ENCODE data around the gene KRT39. TPM values are rescaled to one million over a fixed set of nuclear protein-coding genes. Genes with fewer than 3 reads are reported as not detected.
"Not testable (repeated sequence)": the region's sequence is repeated elsewhere in the genome, so short reads cannot be mapped to it uniquely, and the experiment has no call there.

The KRT39 gene
- total RNA-seq, 4 donors from 2014 or later = not detected

- no peak for ATAC-seq (ENCODE audit: low FRiP score)
- TF ChIP-seq, protein P1, sequence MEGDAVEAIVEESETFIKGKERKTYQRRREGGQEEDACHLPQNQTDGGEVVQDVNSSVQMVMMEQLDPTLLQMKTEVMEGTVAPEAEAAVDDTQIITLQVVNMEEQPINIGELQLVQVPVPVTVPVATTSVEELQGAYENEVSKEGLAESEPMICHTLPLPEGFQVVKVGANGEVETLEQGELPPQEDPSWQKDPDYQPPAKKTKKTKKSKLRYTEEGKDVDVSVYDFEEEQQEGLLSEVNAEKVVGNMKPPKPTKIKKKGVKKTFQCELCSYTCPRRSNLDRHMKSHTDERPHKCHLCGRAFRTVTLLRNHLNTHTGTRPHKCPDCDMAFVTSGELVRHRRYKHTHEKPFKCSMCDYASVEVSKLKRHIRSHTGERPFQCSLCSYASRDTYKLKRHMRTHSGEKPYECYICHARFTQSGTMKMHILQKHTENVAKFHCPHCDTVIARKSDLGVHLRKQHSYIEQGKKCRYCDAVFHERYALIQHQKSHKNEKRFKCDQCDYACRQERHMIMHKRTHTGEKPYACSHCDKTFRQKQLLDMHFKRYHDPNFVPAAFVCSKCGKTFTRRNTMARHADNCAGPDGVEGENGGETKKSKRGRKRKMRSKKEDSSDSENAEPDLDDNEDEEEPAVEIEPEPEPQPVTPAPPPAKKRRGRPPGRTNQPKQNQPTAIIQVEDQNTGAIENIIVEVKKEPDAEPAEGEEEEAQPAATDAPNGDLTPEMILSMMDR (IDR thresholded peaks at IDR 0.05) = no peak
- DNase-seq (ENCODE audit: low spot score) = no peak
Observed at GRCh38 chr17:40921026-40921425, 45.7 kb downstream of the KRT39 start.

DNA sequence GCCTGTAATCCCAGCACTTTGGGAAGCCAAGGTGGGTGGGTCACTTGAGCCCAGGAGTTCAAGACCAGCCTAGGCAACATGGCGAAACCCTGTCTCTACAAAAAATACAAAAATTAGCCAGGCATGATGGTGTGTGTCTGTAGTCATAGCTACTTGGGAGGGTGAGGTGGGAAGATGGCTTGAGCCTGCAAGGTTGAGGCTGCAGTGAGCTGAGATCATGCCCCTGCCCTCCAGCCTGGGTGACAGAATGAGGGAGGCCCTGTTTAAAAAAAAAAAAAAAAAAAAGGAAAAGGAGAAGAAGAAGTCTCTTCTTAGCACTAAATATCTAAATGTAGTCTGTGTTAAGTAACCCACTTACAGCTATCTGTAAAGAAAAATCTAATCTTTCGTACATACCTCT, 49.6 kb downstream of the KRT39 start:
- ATAC-seq (ENCODE audit: low FRiP score); DNase-seq (ENCODE audit: low spot score): not testable (repeated sequence)

DNA sequence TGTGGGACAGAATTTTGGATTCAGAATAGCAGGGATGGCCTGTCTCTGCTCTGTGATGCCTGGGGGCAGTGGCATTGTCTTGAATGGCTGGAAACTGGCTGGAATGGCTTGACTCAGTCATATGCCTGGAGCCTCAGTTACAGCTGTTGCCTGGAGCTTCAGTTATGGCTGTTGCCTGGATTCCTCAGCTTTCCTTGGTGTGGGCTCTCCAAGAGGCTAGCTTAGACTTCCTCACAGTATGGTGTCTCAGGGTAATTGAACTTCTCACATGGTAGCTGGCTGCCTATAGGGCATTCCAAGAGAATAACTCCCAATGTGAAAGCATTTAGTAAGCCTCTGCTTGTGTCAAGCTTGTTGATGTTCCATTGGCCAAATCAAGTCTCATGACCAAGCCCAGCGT, 50.4 kb downstream of the KRT39 start:
- TF ChIP-seq, protein P1 (IDR thresholded peaks at IDR 0.05) = no peak
- DNase-seq (ENCODE audit: low spot score) = no peak
- ATAC-seq (ENCODE audit: low FRiP score) = no peak

DNA sequence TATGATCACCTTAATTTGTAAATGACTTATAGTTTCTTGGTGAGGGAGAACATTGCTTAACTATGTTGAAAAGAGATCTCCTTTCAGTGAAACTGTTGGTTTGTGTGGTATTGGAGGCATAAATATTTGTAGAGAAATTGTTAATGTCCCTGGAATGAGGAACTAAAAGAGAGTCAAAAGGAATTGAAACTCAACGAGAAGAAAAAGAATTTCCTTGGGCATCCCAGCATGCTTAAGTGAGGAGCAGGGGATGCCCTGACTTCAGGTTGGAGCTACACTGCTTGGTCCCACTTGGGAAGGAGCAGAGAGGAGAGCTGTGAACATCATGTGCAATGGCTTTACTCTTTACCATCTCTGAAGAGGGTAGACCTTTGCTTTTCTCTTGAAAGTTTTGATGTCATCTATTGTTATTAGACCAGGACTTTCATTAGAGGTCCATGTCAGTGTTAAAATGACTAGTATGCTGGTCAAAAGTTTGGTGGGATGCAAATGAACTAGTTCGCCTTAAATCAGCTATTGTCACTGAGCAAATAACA, 51.0 kb downstream of the KRT39 start:
- ATAC-seq (ENCODE audit: low FRiP score) (no peak), DNase-seq (ENCODE audit: low spot score) (no peak)
- TF ChIP-seq, protein P1 (IDR thresholded peaks at IDR 0.05) = no peak

DNA sequence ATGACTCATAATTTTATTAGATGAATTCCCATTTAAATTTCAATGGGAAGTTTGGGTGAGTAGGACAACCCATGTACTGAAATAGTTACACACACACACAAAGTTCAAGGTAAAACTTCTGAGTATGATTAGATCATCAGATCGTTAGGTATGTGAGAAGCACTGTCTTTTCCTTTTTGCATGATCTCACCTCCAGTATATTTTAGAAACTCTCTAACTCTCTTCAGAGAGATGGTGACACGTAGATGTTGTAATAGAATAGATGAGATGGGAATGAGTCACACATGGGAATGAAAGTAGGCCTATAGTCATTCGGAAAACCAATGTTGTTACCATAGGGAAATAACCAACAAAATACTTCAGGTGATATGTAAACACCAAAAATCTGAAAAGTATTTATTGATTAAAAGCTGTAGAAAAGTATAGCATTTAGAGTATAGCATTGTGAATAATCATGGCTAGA, 51.5 kb downstream of the KRT39 start:
- TF ChIP-seq, protein P1 (IDR thresholded peaks at IDR 0.05) = no peak
- no peak for DNase-seq (ENCODE audit: low spot score)
- ATAC-seq (ENCODE audit: low FRiP score) = peak; percentile 79

GRCh38 chr17:40914075-40914855, 52.5 kb downstream of the KRT39 start:
- TF ChIP-seq, protein P1 (IDR thresholded peaks at IDR 0.05) = no peak
- ATAC-seq (ENCODE audit: low FRiP score) (no peak), DNase-seq (ENCODE audit: low spot score) (no peak)

- TF ChIP-seq, protein P1 (IDR thresholded peaks at IDR 0.05) = no peak
- ATAC-seq (ENCODE audit: low FRiP score) (no peak), DNase-seq (ENCODE audit: low spot score) (no peak)
Observed at GRCh38 chr17:40912486-40913210, 54.1 kb downstream of the KRT39 start.
